Gastrocnemius medialis (tissue), 4 donors: Measurements from ENCODE around the gene FOS.

Source experiments
- CTCF ChIP-seq, 5 experiments: fragments of 450-650 bp in 3 of 5; fragments of 200-600 bp in 2 of 5; sonication (generic) in 2 of 5; IDR thresholded peaks in 4 of 5; conservative IDR thresholded peaks in 1 of 5; 1 replicate in 4 of 5; 2 replicates in 1 of 5; pipeline ENCODE4 v1.5.1; 2016 to 2019; ENCODE audit warnings: antibody characterized with exemption in 5 of 5, mild to moderate bottlenecking in 3 of 5, moderate library complexity in 3 of 5
- POLR2A ChIP-seq, 2 donors: fragments of 450-650 bp; IDR thresholded peaks; one replicate each; pipeline ENCODE4 v1.6.1; 2017; ENCODE audit warnings: antibody characterized with exemption in 2 of 2, mild to moderate bottlenecking in 2 of 2, moderate library complexity in 2 of 2

GRCh38 chr14:75282170-75282554 is 3.5 kb downstream of the FOS start:
- TF ChIP-seq CTCF (IDR thresholded peaks at IDR 0.05 in 4 of 5, conservative IDR thresholded peaks at IDR 0.05 in 1 of 5) (no peak), POLR2A (IDR thresholded peaks at IDR 0.05) (no peak)
